ENCODE data around the gene RAET1G.
"Not testable (repeated sequence)": the region's sequence is repeated elsewhere in the genome, so short reads cannot be mapped to it uniquely, and the experiment has no call there.

The RAET1G gene

GRCh38 chr6:149910721-149911151 is 12.2 kb downstream of the RAET1G start:
- H4K20me1 ChIP-seq (ENCODE audit: insufficient read depth) = no peaks in the 10 kb centered on the region
- H3K79me2 ChIP-seq (ENCODE audit: insufficient read depth, low read depth) = no peaks in the 10 kb centered on the region
- no peaks in the 10 kb centered on the region for H3K36me3 ChIP-seq (ENCODE audit: insufficient read depth)
- no peak overlapping the region for H3K27ac ChIP-seq
- H3K9ac ChIP-seq = no peak overlapping the region
- no peak overlapping the region for H3K4me2 ChIP-seq
- no peak overlapping the region for H3K4me3 ChIP-seq (IDR thresholded peaks at IDR 0.05; ENCODE audit: insufficient read depth, low read depth, low read length)
- H3K27me3 ChIP-seq (ENCODE audit: insufficient read depth, low read depth) = peaks cover 58% of the 10 kb centered on the region
- no peak for TF ChIP-seq CTCF (conservative IDR thresholded peaks at IDR 0.05; ENCODE audit: low read depth, low read length)
- no peaks in the 10 kb centered on the region for H3K4me1 ChIP-seq (ENCODE audit: low read depth, poor library complexity, severe bottlenecking)
- no peak overlapping the region for H2AFZ ChIP-seq (ENCODE audit: low read depth)

- no peak overlapping the region for H3K4me3 ChIP-seq (IDR thresholded peaks at IDR 0.05; ENCODE audit: insufficient read depth, low read depth, low read length)
- H3K79me2 ChIP-seq (ENCODE audit: insufficient read depth, low read depth) = no peaks in the 10 kb centered on the region
- H3K4me1 ChIP-seq (ENCODE audit: low read depth, poor library complexity, severe bottlenecking) = no peaks in the 10 kb centered on the region
- H3K27me3 ChIP-seq (ENCODE audit: insufficient read depth, low read depth) = peaks cover 58% of the 10 kb centered on the region
- no peaks in the 10 kb centered on the region for H4K20me1 ChIP-seq (ENCODE audit: insufficient read depth)
- no peak overlapping the region for H3K4me2 ChIP-seq
- TF ChIP-seq CTCF (conservative IDR thresholded peaks at IDR 0.05; ENCODE audit: low read depth, low read length) = no peak
- no peak overlapping the region for H2AFZ ChIP-seq (ENCODE audit: low read depth)
- H3K27ac ChIP-seq = no peak overlapping the region
- no peaks in the 10 kb centered on the region for H3K36me3 ChIP-seq (ENCODE audit: insufficient read depth)
- H3K9ac ChIP-seq = no peak overlapping the region
Measured at GRCh38 chr6:149909701-149910470, 13.0 kb downstream of the RAET1G start.

- not testable (repeated sequence) for H3K4me2 ChIP-seq; H3K36me3 ChIP-seq (ENCODE audit: insufficient read depth); H2AFZ ChIP-seq (ENCODE audit: low read depth); H3K4me3 ChIP-seq (IDR thresholded peaks at IDR 0.05; ENCODE audit: insufficient read depth, low read depth, low read length); H3K79me2 ChIP-seq (ENCODE audit: insufficient read depth, low read depth); H3K9ac ChIP-seq; H4K20me1 ChIP-seq (ENCODE audit: insufficient read depth); H3K27ac ChIP-seq; H3K4me1 ChIP-seq (ENCODE audit: low read depth, poor library complexity, severe bottlenecking)
- H3K27me3 ChIP-seq (ENCODE audit: insufficient read depth, low read depth) = peaks cover 46% of the 10 kb centered on the region
Measured at GRCh38 chr6:149908480-149908879, 14.4 kb downstream of the RAET1G start.

GRCh38 chr6:149907317-149907716 is 15.6 kb downstream of the RAET1G start:
- Histone ChIP-seq H3K27me3 (ENCODE audit: insufficient read depth, low read depth) (peaks cover 36% of the 10 kb centered on the region), H3K4me3 (IDR thresholded peaks at IDR 0.05; ENCODE audit: insufficient read depth, low read depth, low read length) (no peak overlapping the region), H3K4me1 (ENCODE audit: low read depth, poor library complexity, severe bottlenecking) (no peaks in the 10 kb centered on the region), H3K9ac (no peak overlapping the region), H3K79me2 (ENCODE audit: insufficient read depth, low read depth) (no peaks in the 10 kb centered on the region), H4K20me1 (ENCODE audit: insufficient read depth) (no peaks in the 10 kb centered on the region), H3K27ac (no peak overlapping the region), H3K36me3 (ENCODE audit: insufficient read depth) (no peaks in the 10 kb centered on the region), H2AFZ (ENCODE audit: low read depth) (no peak overlapping the region), H3K4me2 (no peak overlapping the region)
- no peak for TF ChIP-seq CTCF (conservative IDR thresholded peaks at IDR 0.05; ENCODE audit: low read depth, low read length)

- Histone ChIP-seq H3K36me3 (ENCODE audit: insufficient read depth) (no peaks in the 10 kb centered on the region), H3K4me2 (no peak overlapping the region), H3K4me3 (IDR thresholded peaks at IDR 0.05; ENCODE audit: insufficient read depth, low read depth, low read length) (no peak overlapping the region), H3K27me3 (ENCODE audit: insufficient read depth, low read depth) (peaks cover 27% of the 10 kb centered on the region), H4K20me1 (ENCODE audit: insufficient read depth) (no peaks in the 10 kb centered on the region), H3K79me2 (ENCODE audit: insufficient read depth, low read depth) (no peaks in the 10 kb centered on the region), H3K9ac (no peak overlapping the region), H3K27ac (no peak overlapping the region), H2AFZ (ENCODE audit: low read depth) (no peak overlapping the region), H3K4me1 (ENCODE audit: low read depth, poor library complexity, severe bottlenecking) (no peaks in the 10 kb centered on the region)
- TF ChIP-seq CTCF (conservative IDR thresholded peaks at IDR 0.05; ENCODE audit: low read depth, low read length) = no peak
Measured at GRCh38 chr6:149906405-149906804, 16.5 kb downstream of the RAET1G start.
